ENCODE data around the gene DBN1. TPM values are rescaled to one million over a fixed set of nuclear protein-coding genes. Genes with fewer than 3 reads are reported as not detected.

The DBN1 gene
- total RNA-seq, 1 experiment from 2014 or later = 59.3 TPM

DNA sequence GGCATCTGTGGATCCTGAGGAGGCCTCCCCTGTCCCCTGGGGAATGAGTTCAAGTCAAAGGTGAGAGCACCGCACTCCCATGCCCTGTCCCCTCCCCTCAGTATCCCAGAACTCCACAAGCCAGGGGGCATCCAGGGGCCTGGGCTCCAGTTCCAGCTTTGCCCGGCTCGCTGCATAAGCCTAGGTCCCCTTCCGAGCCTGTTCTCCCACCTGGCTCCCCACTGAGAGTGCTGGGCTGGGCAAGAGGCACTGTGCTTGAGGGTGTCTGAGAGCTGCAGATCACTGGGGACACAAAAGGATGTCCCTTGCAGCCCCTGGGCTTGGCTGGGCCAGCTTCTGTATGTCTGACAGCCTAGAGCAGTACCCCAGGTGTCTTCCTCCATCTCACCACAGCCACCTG, 31.6 kb upstream of the DBN1 start:
- no peak for DNase-seq (ENCODE audit: extremely low read depth, low read depth)

DNA sequence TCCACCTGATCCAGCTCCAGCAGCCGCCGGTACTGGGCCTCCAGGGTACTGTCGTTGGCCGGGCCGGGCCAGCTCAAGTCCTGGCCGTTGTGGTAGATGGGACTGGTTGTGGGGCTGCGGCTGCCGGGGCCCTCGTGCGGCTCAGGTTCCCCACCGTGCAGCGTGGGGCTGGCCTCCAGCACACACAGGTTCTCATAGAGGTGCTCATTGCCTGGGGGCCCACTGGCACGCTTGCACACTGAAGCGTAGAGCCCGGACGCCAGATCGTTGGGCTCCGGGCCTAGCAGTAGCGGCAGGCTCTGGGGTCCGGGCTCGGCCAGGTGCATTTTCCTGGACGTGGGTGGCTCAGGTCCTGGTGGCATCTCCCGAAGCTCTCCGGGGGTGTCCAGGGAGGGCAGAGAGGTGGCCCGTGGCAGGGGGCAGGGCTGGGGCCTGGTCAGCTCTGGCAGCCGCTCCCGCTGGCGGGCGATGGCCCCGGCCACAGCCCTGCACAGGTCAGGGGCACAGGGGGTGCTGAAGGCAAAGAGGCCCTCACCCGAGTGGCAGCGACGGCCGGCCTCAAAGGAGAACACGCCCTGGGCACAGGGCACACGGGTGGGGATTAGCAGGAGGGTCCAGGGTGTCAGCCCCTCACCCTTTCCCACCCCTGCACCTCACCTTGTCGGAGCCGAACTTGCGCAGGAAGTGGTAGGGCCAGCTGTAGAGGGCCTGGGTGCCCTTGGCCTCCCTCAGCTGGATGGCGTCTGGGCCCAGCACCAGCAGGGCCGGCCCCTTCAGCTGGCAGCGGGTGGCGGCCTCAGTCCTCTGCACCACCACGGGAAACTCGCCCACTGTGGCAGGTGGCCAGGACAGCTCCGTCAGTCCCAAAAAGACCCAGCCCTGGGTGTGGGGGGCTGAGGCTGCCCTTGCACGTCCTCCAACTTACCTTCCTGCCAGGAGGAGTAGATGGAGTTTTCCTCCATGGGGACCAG, 30.9 kb upstream of the DBN1 start:
- no peak for DNase-seq (ENCODE audit: extremely low read depth, low read depth)

DNA sequence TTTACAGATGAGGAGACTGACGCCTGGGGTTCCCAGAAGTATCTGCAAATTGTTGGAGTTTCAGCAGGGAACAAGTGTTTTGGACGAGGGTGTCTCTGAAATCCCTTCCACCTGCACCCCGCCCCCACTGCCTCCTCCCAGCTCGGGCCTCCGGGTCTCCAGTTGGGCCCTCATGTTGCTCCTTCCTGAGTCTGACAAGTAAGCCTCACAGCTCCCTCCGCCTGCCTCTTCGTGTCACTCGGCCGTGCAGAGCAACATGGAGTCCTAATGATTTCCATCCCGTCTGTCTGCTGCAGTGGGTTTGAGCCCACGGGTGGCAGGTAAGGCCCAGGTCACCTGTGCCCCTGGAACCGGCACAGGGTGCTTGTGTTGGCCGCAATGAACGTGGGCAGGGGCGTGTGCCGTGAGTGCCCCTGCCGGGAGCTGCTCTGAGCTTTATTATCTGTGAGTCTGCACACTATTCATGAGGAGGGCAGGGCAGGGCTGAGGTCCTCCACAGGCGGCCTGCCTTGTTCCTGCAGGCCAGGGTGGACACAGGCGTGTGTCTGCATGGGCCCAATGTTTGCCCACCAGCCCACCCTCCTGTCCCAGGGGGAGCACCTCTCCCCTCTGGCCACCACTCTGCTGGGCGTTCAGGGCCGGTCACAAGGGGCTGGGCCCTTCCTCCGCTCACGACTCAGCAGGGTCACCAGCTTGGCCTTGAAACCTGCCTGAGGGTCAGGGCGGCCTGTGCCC, 30.1 kb upstream of the DBN1 start:
- DNase-seq (ENCODE audit: extremely low read depth, low read depth) = no peak

DNA sequence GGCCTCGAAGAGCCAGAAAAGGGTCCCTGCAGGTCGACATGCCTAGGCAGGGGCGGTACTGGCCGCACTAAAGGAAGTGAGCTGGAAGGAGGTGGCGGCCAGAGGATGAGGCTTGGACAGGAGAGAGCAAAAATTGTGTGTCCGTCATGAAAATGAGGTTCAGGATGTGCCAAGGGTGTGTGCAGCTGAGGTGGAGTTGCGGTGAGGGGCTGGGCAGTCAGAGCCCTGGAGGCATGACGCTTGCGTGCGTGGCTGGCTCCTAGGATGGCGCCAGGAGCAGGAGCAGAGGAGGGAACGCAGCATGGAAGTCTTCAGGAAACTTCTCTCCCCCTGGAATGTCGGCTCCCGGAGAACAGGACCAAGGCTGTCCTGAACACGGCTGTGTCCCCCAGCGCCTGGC, 29.5 kb upstream of the DBN1 start:
- DNase-seq (ENCODE audit: extremely low read depth, low read depth) = no peak

DNA sequence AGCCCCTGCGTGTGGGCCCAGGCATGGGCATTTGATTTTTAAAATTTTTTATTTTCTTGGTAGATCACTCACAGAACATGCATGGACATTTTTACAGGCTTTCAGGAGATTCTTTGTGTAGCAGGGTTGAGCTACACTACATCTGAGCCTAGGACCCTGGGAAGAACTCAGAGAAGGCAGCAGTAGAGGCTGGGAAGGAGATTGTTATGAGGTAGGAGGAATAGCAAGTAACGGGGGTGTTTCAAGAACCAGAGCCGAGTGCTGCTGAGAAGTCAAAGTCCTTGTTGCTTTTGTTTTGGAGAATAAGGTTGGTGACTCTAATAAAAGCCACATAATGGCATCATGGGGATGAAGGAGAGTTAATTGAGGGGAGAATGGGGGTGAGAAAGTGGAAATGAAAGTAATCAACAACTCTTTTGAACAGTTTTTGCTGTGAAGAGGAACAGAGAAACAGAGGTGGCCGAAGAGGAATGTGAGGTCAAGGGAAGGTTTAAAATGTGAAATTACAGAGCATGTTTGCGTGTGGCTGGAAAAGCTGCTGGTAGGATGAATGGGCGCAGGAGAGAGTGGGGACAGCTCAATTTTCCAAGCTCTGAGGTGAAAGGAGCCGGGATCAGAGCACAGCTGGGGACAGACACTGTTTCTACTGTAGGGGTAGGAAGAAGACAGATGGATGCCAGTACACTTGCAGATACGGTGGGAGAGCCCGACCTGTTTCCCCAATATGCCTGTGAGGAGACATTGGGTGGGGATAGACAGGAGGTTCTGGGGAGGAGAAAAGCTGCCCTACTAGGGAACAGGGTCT, 28.6 kb upstream of the DBN1 start:
- DNase-seq (ENCODE audit: extremely low read depth, low read depth) = no peak

DNA sequence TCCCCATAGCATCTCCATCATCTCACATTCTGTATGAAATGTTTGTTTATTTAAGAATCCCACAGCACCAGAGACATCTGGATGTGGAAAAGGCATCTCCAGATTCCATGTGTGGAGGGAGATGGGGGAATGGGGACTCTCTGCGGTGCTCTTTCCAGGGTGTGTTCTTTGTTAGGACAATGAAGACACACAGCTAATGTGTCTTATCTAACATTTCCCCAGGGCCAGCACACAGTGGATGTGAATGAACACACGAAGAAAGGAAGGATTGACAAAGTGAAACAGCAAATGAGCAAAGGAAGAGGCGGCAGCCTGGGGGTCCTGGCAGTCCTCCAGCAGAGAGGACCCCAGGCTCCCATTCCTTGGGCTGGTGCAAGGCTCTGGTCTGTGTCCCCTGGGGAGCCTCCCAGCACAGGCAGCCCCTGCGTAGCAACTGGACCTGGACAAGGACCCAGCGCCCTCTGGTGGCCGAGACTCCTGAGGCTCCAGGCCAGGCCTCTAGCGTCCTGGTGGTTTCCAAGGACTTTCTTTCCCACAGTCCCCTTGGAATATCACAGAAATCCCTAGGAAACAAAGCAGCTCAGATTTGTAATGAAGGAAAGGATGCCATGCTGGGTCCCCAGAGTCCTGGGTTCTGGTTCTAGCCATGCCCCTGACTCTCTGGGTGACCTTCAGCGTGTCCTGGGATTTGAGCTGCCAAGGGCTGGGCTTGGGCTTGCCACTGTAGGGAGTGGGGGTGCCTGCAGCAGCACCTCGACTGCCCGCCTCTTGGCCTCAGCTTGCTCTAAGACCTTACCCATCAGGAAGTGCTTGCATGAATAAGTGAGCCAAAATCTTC, 27.5 kb upstream of the DBN1 start:
- peak; percentile 77 for DNase-seq (ENCODE audit: extremely low read depth, low read depth)

DNA sequence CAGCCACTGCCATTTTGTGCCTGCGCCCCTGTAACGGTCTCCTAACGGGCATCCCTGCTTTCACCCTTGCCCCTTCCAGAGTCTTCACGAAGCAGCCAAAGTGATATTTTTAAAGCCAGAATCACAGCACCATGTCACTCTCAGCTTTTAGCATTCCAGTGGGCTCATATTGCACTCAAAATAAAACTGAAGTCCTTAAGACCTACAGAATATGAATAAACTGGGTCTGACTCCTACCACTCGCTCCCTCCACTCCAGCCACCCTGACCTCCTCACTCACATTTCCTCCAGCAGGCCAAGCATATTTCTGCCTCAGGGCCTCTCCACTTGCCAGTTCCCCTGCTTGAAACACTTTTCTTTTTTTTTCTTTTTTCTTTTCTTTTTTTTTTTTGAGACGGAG, 26.4 kb upstream of the DBN1 start:
- DNase-seq (ENCODE audit: extremely low read depth, low read depth) = no peak

DNA sequence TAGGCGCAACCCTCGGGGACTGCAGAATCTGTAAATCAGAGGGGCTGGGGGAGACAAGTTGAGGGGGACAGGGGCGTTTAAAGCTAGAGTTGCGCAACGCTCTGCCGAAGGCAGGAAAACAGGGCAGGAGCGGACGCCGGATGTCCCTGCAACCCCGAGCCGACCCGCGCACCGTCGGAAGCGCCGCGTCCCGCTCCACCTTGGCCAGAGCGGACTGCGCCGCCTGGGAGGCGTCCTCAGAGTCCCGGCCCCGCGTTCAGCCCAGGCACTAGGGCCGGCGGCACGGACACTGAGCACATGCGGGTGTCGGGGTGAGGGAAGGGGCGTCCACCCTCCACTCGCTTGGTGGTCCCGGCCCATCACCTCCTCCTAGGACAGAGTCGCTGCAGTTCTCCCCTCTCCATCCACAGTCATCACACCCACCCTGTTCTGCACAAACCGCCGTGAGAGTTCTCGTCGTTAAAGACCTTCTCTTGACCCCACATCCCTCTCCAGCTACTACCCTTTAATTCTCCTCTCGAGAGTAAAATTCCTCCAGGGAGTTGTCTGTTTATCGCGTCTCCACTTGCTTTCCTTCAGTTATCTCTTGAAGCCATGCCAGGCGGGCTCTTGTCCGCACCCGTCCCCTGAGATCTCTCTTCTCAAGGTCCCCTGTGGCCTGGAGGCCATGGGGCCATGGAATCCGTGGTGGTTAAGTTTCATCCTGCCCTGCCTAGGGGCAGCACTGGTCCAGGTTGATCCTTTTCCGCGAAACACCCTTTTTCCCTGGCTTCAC, 24.8 kb upstream of the DBN1 start:
- DNase-seq (ENCODE audit: extremely low read depth, low read depth) = no peak

DNA sequence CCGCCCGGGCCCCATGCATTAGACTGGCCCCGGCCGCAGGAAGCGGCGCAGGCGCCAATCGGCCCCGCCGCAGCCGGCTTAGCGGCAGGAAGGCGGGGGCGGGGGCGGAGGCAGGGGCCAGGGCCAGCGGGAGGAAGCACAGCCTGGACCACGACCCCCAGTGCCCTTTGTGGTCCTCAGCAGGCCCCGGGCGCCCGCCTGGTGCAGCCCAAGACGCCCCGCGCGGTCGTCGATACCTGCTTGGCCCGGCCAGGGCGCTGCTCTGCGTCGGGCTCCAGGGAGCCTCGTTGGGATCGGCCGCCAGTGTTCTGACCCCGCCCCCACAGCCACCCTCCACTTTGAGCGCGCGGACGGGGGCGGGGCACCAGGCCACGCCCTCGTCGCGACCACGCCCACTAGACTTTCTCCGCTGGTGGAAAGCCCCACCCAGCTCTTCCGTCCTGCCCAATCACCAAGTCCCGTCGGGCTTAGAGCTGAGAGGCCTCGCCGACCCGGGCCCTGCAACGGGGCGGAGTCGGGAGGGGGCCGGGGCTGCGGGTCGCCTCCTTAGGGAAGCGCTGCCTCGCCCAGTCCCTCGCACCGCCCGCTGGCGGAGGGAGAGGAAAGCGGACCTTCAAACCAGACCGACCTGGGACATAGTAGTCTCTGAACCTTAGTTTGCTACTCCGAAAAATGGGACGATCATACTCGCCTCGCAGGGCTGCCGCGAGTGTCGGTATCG, 24.0 kb upstream of the DBN1 start, which contains the start of gene PDLIM7:
Gene PDLIM7 (minus strand): TSS at position 313 of the 721 bp plus-strand sequence. CDS start 1,092 bp downstream, outside the sequence.
- peak; percentile 95 for DNase-seq (ENCODE audit: extremely low read depth, low read depth)

DNA sequence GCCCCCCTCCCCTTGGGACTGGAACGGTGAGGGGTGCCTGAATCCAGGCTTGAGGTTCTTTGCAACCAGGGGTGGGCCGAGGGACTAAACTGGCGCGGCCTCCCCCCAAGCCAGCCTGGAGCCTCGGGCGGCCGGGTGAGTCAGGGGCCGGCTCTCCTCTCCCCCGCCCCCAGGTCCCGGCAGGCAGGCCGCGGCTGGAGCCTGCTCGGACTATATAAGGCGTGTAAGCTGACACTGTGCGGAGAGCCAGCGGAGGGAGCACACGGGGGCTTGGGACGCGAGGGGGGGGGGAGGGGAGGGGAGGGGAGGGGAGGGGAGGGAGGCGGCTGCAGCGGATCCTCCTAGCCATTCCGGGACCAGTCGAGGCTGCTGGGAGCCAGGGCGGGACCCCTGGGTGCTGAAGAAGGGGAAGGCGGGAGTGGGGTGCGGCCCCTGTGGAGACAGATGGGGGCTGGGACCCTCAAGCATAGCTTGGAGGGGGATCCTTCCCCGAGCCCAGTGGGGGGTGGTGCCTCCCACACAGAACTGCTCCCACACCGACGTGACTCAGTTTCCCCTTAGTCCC, 23.4 kb upstream of the DBN1 start:
- DNase-seq (ENCODE audit: extremely low read depth, low read depth) = no peak

DNA sequence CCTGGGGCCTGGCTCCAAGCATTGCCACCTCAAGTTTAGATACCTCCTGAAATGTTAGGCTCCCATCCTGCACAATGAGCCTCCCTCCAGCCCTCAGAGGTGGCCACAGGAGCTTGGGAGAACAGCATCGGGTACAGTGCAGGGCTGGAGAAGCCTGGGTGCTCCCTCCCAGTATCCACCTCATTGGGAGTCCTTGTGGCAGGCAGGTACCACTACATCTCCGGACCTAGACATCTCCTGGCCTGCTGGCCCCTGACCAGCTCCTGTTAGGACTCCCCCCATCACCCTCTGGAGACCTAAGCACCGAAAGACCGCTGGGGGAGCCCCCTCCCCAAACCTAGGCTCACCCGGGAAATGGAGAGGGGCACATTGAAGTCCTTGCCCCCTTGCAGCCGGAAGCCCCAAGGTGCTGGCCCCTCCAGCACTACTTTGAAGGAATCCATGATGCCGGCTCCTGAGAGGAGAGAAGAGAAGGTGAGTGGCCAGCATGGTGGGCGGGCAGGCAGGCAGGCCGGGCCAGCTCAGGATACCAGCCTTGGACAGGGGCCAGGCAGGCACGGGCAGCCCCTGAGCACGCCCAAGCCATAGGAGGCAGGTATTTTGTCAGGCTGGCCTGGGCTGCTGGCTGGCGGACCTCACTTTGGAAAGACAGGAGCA, 22.8 kb upstream of the DBN1 start:
- DNase-seq (ENCODE audit: extremely low read depth, low read depth) = no peak

DNA sequence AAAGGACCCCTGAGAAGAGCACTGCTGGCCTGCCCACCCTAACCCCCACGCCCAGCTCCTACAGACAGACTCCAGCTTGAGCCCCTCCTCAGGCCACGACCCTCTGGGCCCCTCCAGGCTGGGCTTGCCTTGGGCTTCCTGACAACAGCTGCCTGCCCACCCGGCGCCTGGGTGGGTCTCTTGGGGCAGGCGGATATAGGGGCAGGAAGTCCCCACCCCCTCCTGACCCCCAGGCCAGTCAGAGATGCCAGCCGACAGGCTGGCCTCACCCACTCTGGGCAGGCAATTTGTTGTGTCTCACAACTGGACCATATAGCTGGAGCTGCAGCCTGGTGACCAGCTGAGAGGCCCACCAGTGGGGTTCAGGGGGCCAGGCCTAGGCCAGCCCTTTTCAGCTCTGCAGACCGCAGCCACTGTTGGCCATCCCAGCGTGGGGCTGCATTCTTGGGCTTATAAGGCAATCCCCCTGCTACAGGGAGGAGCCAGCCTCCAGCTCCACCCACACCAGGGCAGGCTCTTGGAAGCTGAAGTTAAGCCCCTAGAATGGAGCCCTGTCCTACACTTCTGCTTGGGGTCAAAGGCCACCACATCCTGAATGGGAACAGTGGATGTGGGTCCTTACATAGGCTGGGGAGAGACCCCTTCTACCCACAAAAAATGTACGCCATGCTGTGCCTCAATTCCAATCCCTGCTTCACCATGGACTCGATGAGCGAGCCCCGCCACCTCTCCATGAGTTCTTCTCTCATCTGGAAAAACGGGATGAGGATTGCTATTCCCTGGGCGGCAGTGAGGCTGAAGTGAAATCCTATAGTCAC, 22.0 kb upstream of the DBN1 start:
- no peak for DNase-seq (ENCODE audit: extremely low read depth, low read depth)

DNA sequence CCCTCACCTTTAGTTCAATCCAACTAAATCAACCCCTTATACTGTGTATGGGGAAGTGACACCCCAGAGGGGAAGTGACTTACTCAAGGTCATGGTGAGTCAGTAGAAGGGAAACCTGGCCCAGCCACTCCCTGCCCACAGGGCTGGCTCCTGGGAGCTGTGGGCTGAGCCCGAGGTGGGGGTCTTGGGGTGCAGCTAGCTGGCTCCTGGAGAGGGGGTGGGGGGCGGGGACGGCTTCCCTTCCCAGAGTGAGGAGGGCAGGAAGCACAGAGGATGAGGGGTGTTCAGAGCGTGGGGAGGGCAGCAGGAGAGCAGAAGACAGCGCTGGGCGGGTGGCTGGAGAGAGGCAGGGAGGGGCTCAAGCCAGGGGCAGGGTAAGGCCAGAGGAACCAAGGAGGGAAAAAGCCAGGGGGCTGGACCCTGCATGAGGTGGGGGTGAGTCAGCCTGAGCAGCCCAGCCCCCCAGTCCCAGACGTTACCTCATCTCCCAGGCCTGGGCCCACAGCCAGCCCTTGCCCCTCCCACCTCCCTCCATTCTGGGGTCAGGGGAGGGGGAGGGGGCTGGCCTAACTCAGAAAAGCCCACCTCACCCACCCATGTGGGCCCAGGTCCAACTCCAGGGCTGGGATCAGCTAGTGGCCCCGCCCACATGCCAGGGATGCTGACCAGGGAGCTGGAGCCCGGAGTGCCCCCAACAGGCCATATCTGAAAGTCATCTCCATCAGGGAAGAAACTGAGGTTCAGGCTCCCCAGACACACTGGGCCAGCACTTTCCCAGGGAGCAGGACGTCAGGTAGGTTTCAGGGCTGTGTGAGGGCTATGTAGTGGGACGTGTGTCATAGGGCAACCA, 21.1 kb upstream of the DBN1 start:
- no peak for DNase-seq (ENCODE audit: extremely low read depth, low read depth)

DNA sequence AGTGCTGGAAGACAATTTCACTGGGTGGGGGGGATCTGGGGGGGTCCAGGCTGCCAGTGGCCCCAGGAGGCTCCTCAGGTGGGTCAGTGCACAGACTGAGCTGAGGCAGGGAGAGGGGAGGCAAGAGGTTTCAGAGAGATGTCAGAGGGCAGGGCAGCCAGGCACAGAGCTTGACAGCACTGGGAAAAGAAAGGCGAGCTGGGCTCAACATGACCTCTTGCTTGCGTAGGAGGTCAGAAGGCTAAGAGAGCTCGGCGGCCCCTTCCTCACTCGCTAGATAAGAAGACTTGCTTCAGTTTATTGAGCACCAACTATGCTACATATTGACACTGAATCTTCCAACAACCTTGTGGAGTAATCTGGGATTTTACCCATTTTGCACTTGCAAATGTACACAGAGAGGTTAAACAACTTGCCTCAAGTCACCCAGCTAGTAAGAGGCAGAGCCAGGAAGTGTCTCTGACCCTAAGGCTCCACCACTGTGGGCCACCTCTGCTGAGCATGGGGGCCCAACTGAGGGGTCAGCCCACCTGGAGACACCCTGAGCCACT, 20.4 kb upstream of the DBN1 start:
- DNase-seq (ENCODE audit: extremely low read depth, low read depth) = no peak

DNA sequence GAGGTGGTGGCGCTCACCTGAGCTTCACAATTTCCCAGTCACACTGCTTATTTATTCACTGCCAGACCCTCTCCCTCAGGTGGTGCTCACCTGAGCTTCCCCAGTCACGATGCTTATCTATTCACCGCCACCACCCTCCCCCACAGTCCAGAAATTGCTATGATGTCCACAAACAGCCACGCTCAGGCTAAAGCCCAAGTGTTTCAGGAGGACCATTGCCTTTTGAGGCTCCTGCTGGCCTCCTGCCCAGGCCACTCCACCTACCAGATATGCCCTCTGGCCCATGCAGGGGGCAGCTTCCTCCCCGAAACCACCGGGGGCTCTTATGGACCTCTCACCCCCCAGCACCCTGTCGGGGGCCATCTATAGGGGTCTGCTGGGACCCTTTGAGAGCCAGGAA, 19.4 kb upstream of the DBN1 start:
- DNase-seq (ENCODE audit: extremely low read depth, low read depth) = no peak

All from NCI-H460 (cell line).